Keratinocyte (primary cell): ENCODE results near the gene ST8SIA2. TPM values are rescaled to one million over a fixed set of nuclear protein-coding genes. Genes with fewer than 3 reads are reported as not detected.

Experiments
- DNase-seq: peaks from one replicate; pipeline ENCODE4 v3.0.0-alpha.2; 2011; ENCODE audit warnings: low read depth, missing footprints, low spot score
- FAIRE-seq: peaks from 2 replicates; lab custom pipeline; 2011; peaks lifted over from hg19 to GRCh38; lab: Jason Lieb, UNC
- H2AFZ ChIP-seq: 2 replicates; pipeline ENCODE4 v1.6.0; 2012; ENCODE audit warnings: low read length, control low read depth, inconsistent platforms; ENCODE audit not compliant: control insufficient read depth
- H3K27ac ChIP-seq: 2 replicates; pipeline ENCODE4 v1.5.1; 2011; ENCODE audit warnings: low read length; ENCODE audit not compliant: control insufficient read depth, insufficient read depth
- H3K27me3 ChIP-seq: 3 replicates; pipeline ENCODE4 v1.6.0; 2011; ENCODE audit warnings: low read length; ENCODE audit not compliant: control insufficient read depth, insufficient read depth; ENCODE audit errors: extremely low read depth
- H3K36me3 ChIP-seq, 2 experiments: 2 replicates in 1 of 2; 3 replicates in 1 of 2; pipeline ENCODE4 v1.5.1; 2011; ENCODE audit warnings: low read length in 2 of 2, mild to moderate bottlenecking in 1 of 2; ENCODE audit not compliant: control insufficient read depth in 2 of 2, insufficient read depth in 2 of 2; ENCODE audit errors: extremely low read depth in 1 of 2
- H3K4me1 ChIP-seq: 3 replicates; pipeline ENCODE4 v1.5.1; 2011; ENCODE audit warnings: low read length; ENCODE audit not compliant: control insufficient read depth, insufficient read depth; ENCODE audit errors: extremely low read depth
- H3K4me2 ChIP-seq: 3 replicates; pipeline ENCODE4 v1.6.0; 2011; ENCODE audit warnings: low read depth, low read length; ENCODE audit not compliant: control insufficient read depth, insufficient read depth; ENCODE audit errors: extremely low read depth
- H3K4me3 ChIP-seq, 3 experiments: fragments of 200-600 bp in 1 of 3; sonication (generic) in 1 of 3; 2 replicates in 2 of 3; 3 replicates in 1 of 3; pipeline ENCODE4 v1.5.1; 2011 to 2016; ENCODE audit warnings: low read length in 3 of 3, mild to moderate bottlenecking in 3 of 3, control low read depth in 2 of 3, inconsistent platforms in 1 of 3, low read depth in 1 of 3, mixed read lengths in 1 of 3, mixed run types in 1 of 3, moderate library complexity in 1 of 3; ENCODE audit not compliant: control insufficient read depth in 2 of 3, insufficient read depth in 2 of 3; ENCODE audit errors: extremely low read depth in 1 of 3
- H3K79me2 ChIP-seq: 2 replicates; pipeline ENCODE4 v1.6.0; 2012; ENCODE audit warnings: low read length; ENCODE audit not compliant: control insufficient read depth, insufficient read depth
- H3K9ac ChIP-seq: 3 replicates; pipeline ENCODE4 v1.6.0; 2011; ENCODE audit warnings: low read length; ENCODE audit not compliant: control insufficient read depth, insufficient read depth; ENCODE audit errors: extremely low read depth
- H3K9me1 ChIP-seq: 3 replicates; pipeline ENCODE4 v1.6.0; 2011; ENCODE audit warnings: low read length; ENCODE audit not compliant: control insufficient read depth, insufficient read depth; ENCODE audit errors: extremely low read depth
- H3K9me3 ChIP-seq: 2 replicates; pipeline ENCODE4 v1.5.1; 2012; ENCODE audit warnings: low read depth, low read length; ENCODE audit not compliant: control insufficient read depth
- H4K20me1 ChIP-seq: 3 replicates; pipeline ENCODE4 v1.6.0; 2011; ENCODE audit warnings: low read length; ENCODE audit not compliant: control insufficient read depth, insufficient read depth; ENCODE audit errors: extremely low read depth
- CTCF ChIP-seq, 3 experiments: IDR thresholded peaks in 1 of 3; conservative IDR thresholded peaks in 1 of 3; optimal IDR thresholded peaks in 1 of 3; 2 replicates in 2 of 3; 3 replicates in 1 of 3; pipeline versions ENCODE3 to v1.5.1; 2011; ENCODE audit warnings: low read length in 3 of 3, mild to moderate bottlenecking in 3 of 3, moderate library complexity in 2 of 3, control low read depth in 1 of 3, inconsistent platforms in 1 of 3; ENCODE audit not compliant: insufficient read depth in 2 of 3; ENCODE audit errors: extremely low read depth in 1 of 3
- EZH2 ChIP-seq: IDR thresholded peaks from one replicate; pipeline ENCODE4 v1.6.1; 2012; ENCODE audit warnings: inconsistent platforms, mild to moderate bottlenecking, low read length, moderate library complexity
- dilution Hi-C: fragments of 300-500 bp; cut with MboI; formaldehyde crosslinking; loops from one replicate; pipeline ENCODE4 v1.7.0; 2020; ENCODE audit warnings: low sequenced_read_pairs; ENCODE audit not compliant: extremely low pct_ligation_motif_present
- polyA plus RNA-seq, 5 experiments: library from polyadenylated mRNA; depleted of rRNA in 3 of 5; stranded (reverse) in 3 of 5; stranded (forward) in 1 of 5; unstranded in 1 of 5; fragments of >200 nt; gene quantifications; 1 replicate in 1 of 5; 2 replicates in 3 of 5; 3 replicates in 1 of 5; pipeline versions ENCODE4 v1.2.1 to v1.2.3, GENCODE V29; 2011 to 2012; ENCODE audit warnings: missing spikeins in 2 of 5, low read depth in 1 of 5, low replicate concordance in 1 of 5

ST8SIA2 gene
- polyA plus RNA-seq, 1 donor (not counting 4 experiments of a cell fraction or from before 2014, with no cell fraction given): 0.22 TPM

- Histone ChIP-seq H3K9me3 (no peaks in the 10 kb centered on the region), H3K4me1 (no peaks in the 10 kb centered on the region), H3K4me3 (no peak overlapping the region), H3K27ac (no peak overlapping the region), H2AFZ (no peak overlapping the region), H3K79me2 (no peaks in the 10 kb centered on the region), H3K9me1 (no peaks in the 10 kb centered on the region), H3K4me2 (no peak overlapping the region), H3K9ac (no peak overlapping the region), H3K36me3 (no peaks in the 10 kb centered on the region), H3K27me3 (no peaks in the 10 kb centered on the region), H4K20me1 (no peaks in the 10 kb centered on the region)
- no peak for FAIRE-seq
- DNase-seq: no peak
- TF ChIP-seq CTCF (optimal IDR thresholded peaks at IDR 0.05 in 1 of 3, IDR thresholded peaks at IDR 0.05 in 1 of 3, conservative IDR thresholded peaks at IDR 0.05 in 1 of 3; ENCODE audit: extremely low read depth in 1 of 3, insufficient read depth in 2 of 3, low read length in 3 of 3): no peak
- dilution Hi-C loops: no loop called here
Measured at GRCh38 chr15:92421976-92422375, 28.3 kb downstream of the ST8SIA2 start.

- Histone ChIP-seq H3K36me3 (no peaks in the 10 kb centered on the region), H3K4me1 (peaks cover 7% of the 10 kb centered on the region), H3K4me3 (no peak overlapping the region), H3K9ac (no peak overlapping the region), H3K9me3 (no peaks in the 10 kb centered on the region), H3K27ac (no peak overlapping the region), H3K27me3 (no peaks in the 10 kb centered on the region), H4K20me1 (no peaks in the 10 kb centered on the region), H2AFZ (no peak overlapping the region), H3K9me1 (no peaks in the 10 kb centered on the region), H3K4me2 (no peak overlapping the region), H3K79me2 (no peaks in the 10 kb centered on the region)
- FAIRE-seq (no peak), DNase-seq (no peak)
- no peak for TF ChIP-seq EZH2
- no peak for TF ChIP-seq CTCF (optimal IDR thresholded peaks at IDR 0.05 in 1 of 3, IDR thresholded peaks at IDR 0.05 in 1 of 3, conservative IDR thresholded peaks at IDR 0.05 in 1 of 3; ENCODE audit: extremely low read depth in 1 of 3, insufficient read depth in 2 of 3, low read length in 3 of 3)
- dilution Hi-C loops: no loop called here
Measured at GRCh38 chr15:92425578-92426225, 32.0 kb downstream of the ST8SIA2 start.
